ENCODE results near the gene RSRP1.
"Not testable (repeated sequence)": the region's sequence is repeated elsewhere in the genome, so short reads cannot be mapped to it uniquely, and the experiment has no call there.

Gene RSRP1, protein sequence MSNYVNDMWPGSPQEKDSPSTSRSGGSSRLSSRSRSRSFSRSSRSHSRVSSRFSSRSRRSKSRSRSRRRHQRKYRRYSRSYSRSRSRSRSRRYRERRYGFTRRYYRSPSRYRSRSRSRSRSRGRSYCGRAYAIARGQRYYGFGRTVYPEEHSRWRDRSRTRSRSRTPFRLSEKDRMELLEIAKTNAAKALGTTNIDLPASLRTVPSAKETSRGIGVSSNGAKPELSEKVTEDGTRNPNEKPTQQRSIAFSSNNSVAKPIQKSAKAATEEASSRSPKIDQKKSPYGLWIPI

DNA sequence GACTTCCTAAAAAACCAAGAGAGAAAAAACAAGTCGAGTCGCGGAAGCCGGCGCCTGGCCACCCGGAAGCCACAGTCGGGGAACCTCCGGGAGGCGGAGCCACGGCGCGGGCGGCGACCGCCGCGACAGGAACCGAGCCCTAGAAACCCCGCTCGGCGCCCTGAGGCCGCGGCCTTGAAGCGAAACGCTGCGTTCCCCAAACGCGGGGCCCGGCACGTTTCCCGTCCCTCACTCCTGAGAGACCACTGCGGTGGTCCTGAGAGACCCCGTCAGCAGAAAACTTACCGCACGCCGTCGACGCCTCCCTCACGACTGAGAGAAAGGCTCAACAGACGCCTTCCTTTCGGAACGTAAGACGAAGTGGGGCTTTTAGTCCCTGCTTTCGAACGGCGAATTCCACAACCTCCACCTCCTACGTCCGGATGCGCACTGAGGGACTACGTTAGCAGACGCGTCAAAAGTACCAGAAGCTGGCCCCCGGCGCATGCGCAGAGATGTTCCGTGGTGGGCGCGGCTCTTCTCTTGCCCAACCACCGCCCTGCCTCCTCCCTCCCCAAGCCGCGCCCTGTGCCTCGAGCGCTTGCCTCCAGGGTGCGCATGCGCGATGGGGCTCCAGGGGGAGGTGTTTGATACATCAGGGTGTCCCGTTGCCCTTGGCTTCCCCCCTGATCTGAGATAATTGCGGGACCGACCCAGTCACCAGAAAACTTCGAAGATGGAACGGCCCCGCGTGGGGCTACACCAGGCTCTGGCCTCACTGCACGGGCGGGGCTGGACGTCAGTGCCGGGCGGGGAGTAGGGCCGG, at the start of gene RSRP1:
TSS of gene RSRP1 (minus strand) at position 431 of the 805 bp plus-strand sequence. CDS start 491 bp downstream, outside the sequence.
- DNase-seq, result peak; percentile 100

DNA sequence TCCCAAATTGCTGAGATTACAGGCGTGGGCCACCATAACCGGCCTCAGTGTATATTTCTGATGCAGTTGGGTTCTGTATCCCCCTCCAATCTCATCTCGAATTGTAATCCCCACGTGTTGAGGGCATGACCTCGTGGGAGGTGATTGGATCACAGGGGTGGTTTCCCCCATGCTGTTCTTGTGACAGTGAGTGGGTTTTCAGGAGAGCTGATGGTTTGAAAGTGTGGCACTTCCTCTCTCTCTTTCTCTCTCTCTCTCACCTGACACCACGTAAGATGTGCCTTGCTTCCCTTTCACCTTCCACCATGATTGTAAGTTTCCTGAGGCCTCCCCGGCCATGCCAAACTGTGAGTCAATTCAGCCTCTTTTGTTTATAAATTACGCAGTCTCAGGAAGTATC, 49.2 kb upstream of the RSRP1 start:
- DNase-seq, result not testable (repeated sequence)

DNA sequence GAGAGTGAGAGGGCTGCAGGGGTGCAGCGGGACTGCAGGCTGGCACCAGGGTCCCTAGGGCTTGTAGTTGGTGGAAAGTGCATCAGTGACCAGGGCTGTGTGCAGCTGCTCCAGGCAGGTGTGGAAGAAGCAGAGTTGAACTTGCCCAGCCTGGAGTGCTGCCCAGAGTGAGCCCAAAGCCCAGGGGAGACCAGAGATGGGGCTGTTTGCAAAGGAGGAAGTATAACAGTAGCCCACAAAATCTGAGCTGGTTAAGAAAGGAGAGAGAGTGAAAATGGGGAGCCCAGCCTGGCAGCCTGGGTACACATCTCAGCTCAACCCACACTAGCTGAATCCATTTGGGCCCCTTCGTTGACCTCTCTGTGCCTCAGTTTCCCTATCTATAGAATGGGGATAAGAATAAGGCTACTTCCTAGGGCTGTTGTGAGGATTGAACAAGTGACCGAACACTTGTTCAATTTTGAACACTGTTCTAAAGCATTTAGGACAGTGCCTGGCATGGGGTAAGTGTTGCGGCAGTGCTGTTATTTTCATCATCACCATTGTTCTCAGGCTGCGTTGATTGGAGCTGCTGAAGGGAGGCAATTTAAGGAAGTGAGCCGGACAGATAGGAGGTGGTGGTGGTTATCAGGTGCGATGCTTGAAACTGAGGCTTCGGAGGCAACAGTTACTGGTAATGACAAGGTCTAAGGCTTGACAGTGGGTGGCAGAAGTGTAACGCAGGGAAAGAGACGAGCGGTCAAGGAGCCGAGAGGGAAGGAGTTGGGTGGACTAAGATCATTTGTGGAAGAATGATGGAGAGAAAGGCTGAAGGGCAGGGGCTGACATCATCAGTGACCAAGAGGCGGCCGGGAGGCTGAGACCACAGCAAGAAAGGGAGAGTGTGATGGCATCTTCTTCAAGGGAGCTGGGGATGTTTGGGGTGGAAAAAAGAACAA, 47.9 kb upstream of the RSRP1 start:
- DNase-seq, result not testable (repeated sequence)

DNA sequence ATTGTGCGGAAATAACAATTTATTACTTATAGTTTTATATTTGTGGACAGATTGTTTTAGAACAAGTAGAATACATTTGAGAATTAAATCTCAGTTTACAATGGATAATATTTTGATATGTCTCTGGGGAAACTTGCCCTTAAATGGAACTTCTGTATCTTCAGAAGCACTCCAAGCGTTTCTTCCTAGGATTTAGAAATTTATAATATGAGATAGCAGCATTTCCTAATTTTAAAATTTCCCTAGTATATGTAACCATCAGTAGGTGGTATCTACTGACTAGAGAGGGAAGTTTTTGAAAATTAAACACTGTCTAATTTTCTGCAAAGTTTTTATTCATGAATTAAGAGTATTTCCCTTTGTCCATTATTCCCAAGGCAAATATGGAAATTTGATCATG, 46.2 kb upstream of the RSRP1 start:
- DNase-seq, result not testable (repeated sequence)

DNA sequence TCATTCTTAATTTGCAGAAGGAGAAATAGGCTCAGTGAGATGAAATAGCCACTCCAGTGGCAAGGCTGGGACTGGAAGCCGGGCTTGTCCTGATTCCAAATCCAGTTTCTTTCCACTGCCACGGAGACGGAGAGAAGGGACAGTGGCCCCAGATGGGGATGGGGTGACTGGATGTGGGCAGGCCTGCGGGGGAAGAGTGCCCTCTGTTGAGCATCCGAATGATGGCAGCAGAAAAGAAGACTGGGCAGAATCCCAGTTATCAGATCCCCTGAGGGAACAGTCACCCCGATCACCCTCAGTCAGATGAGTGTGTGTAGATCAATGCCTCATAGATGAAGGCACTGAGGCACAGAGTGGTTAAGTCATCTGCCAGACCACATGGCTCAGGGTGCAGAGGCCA, 42.8 kb upstream of the RSRP1 start:
- DNase-seq, result not testable (repeated sequence)

DNA sequence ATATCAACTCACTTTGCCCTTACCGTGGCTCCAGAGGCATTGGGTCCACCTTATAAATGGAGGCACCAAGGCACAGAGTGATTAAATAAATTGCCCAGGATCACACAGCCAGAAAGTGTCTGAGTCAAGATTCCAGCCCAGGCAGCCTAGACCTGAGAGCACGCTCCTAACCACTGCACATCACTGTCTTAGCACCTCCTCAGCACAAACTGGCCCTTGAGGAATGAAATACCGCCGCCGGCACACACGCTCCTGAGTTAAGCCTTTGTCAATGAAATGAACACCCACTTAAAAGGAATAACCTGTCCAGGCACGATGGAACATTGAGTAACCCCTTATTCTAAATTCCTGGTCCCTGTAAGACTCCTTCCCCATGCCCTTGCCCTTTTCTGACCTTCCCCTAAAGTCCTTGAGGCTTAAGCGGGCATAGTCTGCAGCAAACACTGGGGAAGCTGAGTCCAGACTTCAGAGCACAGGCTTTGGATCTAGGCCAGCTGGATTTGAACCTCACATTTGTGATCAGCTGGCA, 41.4 kb upstream of the RSRP1 start:
- not testable (repeated sequence) for DNase-seq

DNA sequence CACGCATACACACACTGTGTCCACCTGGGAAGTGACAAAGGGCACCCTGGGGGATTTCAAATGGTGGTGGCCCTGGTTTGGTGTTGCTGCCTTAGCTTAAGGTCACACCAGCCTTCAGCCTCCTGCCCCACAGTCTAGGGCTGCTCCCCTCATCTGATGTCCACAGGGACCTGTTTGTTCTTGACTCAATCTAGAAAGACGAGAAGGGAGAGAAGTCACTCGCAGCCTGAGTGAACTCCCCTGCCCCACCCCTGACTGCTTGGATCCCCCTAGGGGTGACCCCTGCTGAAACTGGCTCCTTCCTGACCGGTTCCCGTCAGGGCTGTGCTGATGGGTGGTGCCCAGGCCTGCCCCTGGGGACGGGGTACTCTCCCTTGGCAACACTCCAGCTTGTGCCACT, 39.9 kb upstream of the RSRP1 start:
- DNase-seq, result not testable (repeated sequence)

DNA sequence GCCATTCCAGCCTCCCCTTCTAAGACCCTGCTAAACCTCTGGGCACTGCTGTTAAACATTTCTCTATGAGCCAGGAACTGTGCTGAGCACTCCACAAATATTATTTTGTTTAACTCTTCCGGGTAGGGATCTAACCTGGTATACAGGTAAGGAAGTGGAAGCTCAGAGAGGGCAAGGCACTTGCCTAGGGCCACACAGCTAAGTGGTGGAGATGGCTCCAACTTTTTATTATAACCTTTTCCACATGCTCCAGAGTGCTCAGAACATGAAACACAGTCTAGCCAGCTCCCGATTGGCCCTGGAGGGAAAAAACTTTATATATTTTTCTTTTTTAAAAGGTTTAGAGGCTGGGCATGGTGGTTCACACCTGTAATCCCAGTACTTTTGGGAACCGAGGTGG, 38.6 kb upstream of the RSRP1 start:
- DNase-seq, result not testable (repeated sequence)

DNA sequence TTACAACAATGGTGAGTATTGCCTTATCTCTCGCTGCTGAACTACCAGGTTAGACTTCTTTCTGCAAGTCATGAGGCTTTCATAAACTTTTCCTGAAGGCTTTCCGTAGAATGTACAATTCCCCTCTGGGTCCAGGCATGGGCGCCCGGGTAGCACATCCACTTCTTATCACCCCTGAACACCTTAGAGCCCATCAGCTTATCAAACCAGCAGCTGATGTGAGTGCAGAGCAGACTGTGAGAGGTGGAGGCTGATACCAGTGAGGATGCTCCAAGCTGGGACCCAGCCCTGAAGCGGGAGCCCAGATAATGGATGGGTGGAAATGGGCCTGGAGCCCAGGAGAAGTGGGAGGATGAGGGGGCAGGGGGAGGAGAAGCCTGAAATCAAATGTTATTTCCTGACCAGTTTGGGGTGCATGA, 32.4 kb upstream of the RSRP1 start:
- DNase-seq, result not testable (repeated sequence)

DNA sequence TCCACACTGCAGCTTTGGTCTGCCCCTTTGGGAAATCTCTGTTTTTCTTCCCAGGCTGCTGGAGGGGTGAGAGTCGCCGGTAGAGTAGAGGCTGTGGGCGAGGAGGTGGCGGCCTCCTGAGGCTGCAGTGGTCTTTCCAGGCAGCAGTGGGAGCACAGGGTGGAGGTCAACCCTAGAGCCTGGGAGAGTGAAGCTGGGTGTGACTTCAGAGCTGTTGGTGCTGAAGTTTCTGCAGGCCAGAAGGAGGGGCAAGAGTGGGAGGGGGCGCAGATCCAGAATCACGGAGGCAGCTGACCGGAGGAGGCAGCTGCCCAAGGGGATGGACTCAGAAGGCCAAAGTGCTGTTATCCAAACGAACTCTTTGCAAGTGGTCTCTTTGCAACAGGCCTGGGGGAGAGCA, 31.5 kb upstream of the RSRP1 start:
- DNase-seq, result not testable (repeated sequence)

DNA sequence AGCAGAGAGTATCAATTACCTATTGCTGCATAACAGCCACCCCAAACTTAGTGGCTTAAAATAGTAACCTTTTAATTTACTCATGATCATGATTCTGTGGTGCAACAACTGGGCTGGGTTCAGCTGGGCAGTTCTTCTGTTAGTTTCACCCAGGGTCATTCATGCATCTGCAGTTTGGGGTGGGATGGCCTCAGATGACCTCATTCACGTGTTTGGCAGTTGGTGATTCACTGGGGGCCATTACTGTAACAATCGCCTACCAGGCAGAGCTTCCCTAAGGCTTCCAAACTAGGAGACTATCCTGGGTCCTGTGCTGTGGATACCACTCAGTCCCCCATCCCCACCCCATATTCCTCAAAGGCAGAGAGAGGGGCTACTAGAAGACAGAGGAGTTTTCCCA, 31.1 kb upstream of the RSRP1 start:
- not testable (repeated sequence) for DNase-seq

DNA sequence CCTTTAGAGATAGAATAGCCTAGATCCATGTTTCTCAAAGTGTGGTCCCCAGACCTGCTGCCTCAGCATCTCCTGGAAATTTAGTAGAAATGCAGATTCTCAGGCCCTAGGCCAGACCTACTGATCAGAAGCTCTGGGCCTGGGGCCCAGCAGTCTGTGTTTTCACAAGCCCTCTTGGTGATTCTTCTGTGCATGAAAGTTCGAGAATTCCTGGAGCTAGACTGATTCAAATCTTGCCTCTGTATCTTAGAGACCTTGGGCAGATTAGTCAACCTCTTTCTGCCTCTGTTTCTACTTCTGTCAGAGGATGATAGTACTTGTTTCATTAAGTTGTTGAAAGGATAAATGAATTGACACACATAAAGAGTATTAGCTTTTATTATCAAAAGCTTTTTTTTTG, 30.0 kb upstream of the RSRP1 start:
- DNase-seq, result not testable (repeated sequence)

DNA sequence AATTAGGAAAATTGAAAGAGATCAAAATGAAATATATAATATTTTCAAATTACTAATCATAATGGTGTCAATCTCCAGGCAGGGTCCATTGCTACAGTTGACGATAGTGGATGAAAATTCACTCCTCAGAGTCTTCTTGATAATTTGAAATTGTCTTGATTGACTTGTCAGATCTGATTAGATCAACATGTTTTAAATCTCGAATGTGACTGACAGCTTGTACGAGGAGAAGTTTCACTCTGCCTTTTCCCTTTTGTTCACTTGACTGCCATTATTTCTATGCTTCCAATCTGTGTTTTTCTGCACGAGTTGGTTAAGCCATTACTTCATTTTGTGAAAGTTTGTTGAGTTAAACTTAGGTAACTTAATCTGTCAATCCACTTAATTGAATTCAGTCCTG, 28.4 kb upstream of the RSRP1 start:
- DNase-seq, result not testable (repeated sequence)

DNA sequence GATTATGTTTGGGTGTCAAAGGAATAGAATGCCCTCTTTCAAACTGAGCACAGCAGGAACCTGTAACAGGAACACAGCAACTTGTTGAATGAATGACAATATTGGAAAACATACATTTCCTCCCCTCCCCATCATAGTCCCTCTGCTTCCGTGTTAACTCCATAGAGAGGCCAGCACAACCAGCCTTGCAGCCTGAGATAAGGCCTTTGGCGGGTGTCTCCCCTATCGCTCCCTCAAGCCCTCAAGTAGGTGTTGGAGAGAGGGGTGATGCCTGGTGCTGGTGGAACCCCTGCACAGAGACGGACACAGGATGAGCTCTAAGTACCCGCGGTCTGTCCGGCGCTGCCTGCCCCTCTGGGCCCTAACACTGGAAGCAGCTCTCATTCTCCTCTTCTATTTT, 25.0 kb upstream of the RSRP1 start, which contains the start of gene RHD:
TSS of gene RHD (plus strand) at position 272 of the 400 bp plus-strand sequence. CDS start at position 311, 39 bp downstream.
- DNase-seq, result not testable (repeated sequence)

DNA sequence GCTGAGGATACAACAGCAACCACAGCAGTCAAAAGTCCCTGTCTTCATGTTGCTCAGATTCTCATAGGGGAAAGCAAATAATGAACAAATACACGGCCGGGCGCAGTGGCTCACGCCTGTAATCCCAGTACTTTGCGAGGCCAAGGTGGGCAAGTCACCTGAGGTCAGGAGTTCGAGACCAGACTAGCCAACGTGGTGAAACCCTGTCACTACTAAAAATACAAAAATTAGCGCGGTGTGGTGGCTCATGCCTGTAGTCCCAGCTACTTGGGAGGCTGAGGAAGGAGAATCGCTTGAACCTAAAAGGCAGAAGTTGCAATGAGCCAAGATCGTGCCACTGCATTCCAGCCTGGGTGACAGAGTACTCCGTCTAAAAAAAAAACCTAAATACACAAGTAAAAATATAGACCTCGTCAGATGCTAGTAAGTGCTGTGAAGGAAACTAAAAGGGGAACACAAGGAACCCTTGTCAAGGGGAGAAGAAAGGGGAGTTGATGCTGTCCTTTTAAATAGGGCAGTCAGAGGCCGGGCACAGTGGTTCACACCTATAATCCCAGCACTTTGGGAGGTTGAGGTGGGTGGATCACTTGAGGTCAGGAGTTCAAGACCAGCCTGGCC, 21.0 kb upstream of the RSRP1 start:
- not testable (repeated sequence) for DNase-seq

DNA sequence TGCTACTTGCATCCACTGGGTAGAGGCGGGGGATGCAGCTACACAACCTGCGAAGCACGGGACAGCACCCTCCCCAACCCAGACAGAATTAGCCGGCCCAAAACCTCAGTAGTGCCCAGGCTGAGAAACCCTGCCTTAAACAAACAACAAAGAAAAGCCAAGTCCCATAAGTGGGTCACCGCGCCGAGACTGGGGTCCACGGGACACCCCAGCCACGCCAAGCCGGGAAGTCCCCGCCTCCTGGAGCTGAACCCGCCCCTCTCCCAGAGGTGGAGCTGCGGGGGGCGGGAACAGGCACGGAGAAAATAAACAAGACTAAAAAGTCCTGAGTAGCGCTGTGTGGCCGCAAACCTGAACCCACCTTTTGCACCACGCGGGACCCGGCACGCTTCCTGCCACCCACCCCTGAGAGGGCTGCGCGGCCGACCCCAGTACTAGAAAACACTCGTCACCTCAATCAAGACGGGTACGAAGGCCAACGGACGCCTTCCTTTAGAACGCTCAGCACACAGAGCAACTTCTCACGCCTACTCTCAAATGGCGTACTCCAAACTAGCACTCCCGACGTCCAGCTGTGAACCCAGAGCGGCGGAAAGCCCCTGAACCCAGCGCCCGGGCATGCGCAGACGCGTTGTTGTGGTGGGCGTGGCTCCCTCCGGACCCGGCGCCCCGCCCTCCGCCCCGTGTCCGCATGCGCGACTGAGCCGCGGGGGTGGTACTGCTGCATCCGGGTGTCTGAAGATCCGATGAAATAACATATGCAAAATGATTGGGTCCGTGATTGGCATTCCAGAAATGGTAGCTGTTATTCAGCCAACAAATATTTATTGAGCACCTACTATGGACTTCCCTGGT, 20.3 kb upstream of the RSRP1 start:
- not testable (repeated sequence) for DNase-seq

DNA sequence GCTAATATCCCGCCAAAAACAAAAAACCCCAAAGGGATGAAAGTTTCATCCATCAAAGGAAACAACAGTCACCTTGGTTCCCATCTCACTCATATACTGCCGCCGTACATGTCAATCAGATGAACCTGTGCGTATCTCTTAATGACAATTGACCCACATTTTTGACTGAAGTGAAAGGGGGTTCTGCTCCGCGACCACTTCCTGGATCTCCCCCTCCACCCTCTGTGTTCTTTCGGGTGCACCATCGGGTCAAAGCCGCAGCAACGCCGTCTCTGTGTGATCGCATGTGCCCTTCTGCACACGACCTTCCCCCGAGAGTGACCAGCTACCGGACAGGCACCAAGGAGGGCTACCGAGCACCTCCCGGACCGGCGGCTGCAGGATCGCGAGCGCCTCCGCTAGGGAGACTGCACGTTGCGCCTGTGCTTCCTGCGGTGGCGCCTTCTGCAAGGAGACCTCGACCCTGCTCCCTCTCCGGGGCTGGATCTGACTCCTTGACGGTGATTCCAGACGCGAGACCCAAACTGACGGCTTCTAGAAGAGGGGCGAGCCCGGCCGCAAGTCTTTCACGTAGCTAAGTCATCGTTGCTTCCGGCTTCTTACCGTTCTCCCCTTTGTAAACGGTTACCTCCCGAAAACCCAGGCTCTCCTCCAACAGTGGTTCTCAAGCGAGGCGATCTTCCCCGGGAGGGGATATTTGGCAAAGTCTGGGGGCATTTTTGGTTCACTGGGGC, 19.5 kb upstream of the RSRP1 start:
- DNase-seq, result not testable (repeated sequence)

DNA sequence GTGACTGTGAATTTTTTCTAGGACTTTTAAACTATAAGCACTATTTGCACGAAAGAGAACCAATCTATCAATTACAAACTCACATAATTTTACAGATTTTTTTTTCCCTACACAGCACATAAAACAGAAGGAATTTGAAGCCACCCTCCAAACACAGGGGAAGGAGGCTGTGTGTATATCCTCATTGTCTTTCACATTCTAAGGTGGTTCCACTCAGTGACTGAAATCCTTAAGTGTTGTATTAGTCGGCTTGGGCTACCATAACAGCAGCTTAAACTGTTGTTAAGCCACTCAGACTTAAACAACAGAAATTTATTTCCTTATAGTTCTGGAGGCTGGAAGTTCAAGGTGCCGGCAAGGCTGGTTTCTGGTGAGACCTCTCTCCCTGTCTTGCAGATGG, 13.1 kb upstream of the RSRP1 start:
- DNase-seq, result not testable (repeated sequence)

DNA sequence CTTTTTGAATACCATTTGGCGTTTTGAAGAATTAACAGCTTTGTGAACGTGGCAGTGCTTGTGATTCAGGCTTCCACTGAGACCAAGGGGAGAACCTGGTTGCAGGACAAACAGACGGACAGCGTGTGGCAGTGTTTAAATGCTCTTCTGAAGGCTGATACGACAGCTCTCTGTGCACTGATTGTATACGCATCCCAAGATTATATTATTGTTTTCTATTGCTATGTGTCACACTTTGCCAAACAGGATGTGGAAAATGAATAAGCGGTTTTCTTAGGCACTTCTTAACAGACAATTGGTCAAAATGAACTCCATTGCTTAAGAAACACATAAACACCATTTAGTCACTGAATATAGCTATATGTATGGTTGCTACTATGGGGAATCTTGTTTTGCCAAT, 12.6 kb upstream of the RSRP1 start:
- DNase-seq, result not testable (repeated sequence)

DNA sequence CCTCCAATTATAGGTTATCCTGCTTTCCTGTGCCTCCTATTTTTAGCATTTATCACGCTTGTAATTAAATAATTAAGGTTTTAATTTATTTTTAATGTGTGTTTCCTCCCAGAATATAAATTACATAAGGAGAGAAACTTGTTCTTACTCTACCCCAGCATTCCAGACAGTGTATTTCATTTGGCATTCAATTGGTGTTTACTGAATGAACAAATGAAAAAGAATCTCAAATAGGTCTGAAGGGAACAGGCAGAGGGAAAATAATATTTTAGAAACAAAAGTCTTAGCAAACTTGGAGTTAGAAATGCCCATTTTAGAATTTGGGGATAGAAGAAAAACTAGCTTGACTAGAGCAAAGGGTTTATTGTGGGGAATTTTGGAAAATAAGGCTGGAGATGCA, 9.9 kb upstream of the RSRP1 start:
- no peak for DNase-seq

Measured in CD4-positive, alpha-beta T cell treated with Interleukin-6 for 4 hours (primary cell).